ENCODE measurements around the gene LCN6. TPM values are rescaled to one million over a fixed set of nuclear protein-coding genes. Genes with fewer than 3 reads are reported as not detected.
A peak's percentile ranks its signal among the peaks of the same experiment; 100 is the strongest.
"Not testable (repeated sequence)": the region's sequence is repeated elsewhere in the genome, so short reads cannot be mapped to it uniquely, and the experiment has no call there.

The LCN6 gene
- total RNA-seq, 2 experiments from 2014 or later = not detected

- H3K4me1 ChIP-seq (ENCODE audit: insufficient read depth, low read length) = peaks cover 6% of the 10 kb centered on the region
- ATAC-seq (ENCODE audit: poor library complexity) (no peak), DNase-seq (no peak)
- H3K9me3 ChIP-seq (ENCODE audit: control insufficient read depth in 1 of 2, insufficient read depth in 1 of 2, low read length in 2 of 2) = no peaks in the 10 kb centered on the region
- CTCF ChIA-PET = interaction anchor here (1.1 kb wide), 1 partner anchor 20 kb away, joined by 3 read pairs; no protein-coding TSS in a partner anchor
- H3K4me3 Mint-ChIP-seq = no peak overlapping the region
- H3K27ac ChIP-seq (ENCODE audit: low read depth in 1 of 2, low read length in 2 of 2) = no peak overlapping the region
- no peaks in the 10 kb centered on the region for H3K9me3 Mint-ChIP-seq
- H3K36me3 Mint-ChIP-seq (ENCODE audit: low read depth) = no peaks in the 10 kb centered on the region
- no peak overlapping the region for H3K4me3 ChIP-seq (ENCODE audit: low read length)
- no peaks in the 10 kb centered on the region for H3K36me3 ChIP-seq (ENCODE audit: insufficient read depth, low read length)
- intact Hi-C loops (cut with DNase I, micrococcal nuclease) = no loop called here
- H3K4me1 Mint-ChIP-seq (ENCODE audit: low read depth) = no peaks in the 10 kb centered on the region
- POLR2A ChIA-PET = no interaction called here
- peaks cover 33% of the 10 kb centered on the region for H3K27me3 Mint-ChIP-seq
- peaks cover 12 to 19% of the 10 kb centered on the region in 2 experiments for H3K27me3 ChIP-seq (ENCODE audit: control insufficient read depth in 1 of 2, insufficient read depth in 2 of 2, low read length in 2 of 2)
- no peak for TF ChIP-seq CTCF (IDR thresholded peaks at IDR 0.05)
- no peak overlapping the region for H3K27ac Mint-ChIP-seq
These were observed 41.3 kb downstream of the LCN6 start for GRCh38 chr9:136707011-136707410.

DNA sequence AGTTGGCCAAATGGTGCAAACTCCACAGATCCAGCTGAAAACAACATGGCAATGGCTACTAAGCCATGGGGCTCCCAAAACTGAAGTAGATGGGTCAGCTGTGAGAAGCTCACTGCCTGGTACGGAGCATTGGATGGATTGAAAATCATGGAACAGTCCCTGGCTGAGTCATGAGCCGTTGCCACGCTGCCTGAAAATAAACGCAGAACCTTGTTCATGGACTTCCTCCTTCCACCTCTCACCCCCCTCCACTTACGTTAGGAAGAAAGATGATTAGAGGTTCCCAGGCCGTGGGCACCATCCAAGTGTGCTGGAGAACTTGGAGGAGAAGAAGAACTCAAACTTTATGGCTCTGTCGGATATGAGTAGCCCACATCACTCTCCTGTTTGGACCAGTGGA lies 42.8 kb downstream of the LCN6 start:
- intact Hi-C loops (cut with DNase I, micrococcal nuclease) = no loop called here
- no peak for TF ChIP-seq CTCF (IDR thresholded peaks at IDR 0.05)
- H3K9me3 Mint-ChIP-seq = no peaks in the 10 kb centered on the region

GRCh38 chr9:136704741-136705140 lies 43.6 kb downstream of the LCN6 start:
- CTCF ChIA-PET; POLR2A ChIA-PET; DNase-seq; H3K36me3 ChIP-seq (ENCODE audit: insufficient read depth, low read length); ATAC-seq (ENCODE audit: poor library complexity); H3K27ac ChIP-seq (ENCODE audit: low read depth in 1 of 2, low read length in 2 of 2); H3K27ac Mint-ChIP-seq; intact Hi-C loops (cut with DNase I, micrococcal nuclease); H3K36me3 Mint-ChIP-seq (ENCODE audit: low read depth); H3K4me3 ChIP-seq (ENCODE audit: low read length); H3K27me3 ChIP-seq (ENCODE audit: control insufficient read depth in 1 of 2, insufficient read depth in 2 of 2, low read length in 2 of 2); H3K9me3 Mint-ChIP-seq; H3K9me3 ChIP-seq (ENCODE audit: control insufficient read depth in 1 of 2, insufficient read depth in 1 of 2, low read length in 2 of 2); H3K4me3 Mint-ChIP-seq: not testable (repeated sequence)
- peaks cover 29% of the 10 kb centered on the region for H3K27me3 Mint-ChIP-seq
- peaks cover 11% of the 10 kb centered on the region for H3K4me1 Mint-ChIP-seq (ENCODE audit: low read depth)
- H3K4me1 ChIP-seq (ENCODE audit: insufficient read depth, low read length) = peaks cover 16% of the 10 kb centered on the region

More for the DNA sequence above, 42.8 kb downstream of the LCN6 start:
- DNase-seq (peak in 2 of 14 experiments; percentile 47 to 57), ATAC-seq (ENCODE audit: poor library complexity) (no peak)
- Histone ChIP-seq H3K27ac (ENCODE audit: low read depth in 1 of 2, low read length in 2 of 2) (no peak overlapping the region), H3K27me3 (ENCODE audit: control insufficient read depth in 1 of 2, insufficient read depth in 2 of 2, low read length in 2 of 2) (peaks cover 0 to 11% of the 10 kb centered on the region in 2 experiments), H3K9me3 (ENCODE audit: control insufficient read depth in 1 of 2, insufficient read depth in 1 of 2, low read length in 2 of 2) (no peaks in the 10 kb centered on the region), H3K4me1 (ENCODE audit: insufficient read depth, low read length) (peaks cover 11% of the 10 kb centered on the region), H3K36me3 (ENCODE audit: insufficient read depth, low read length) (no peaks in the 10 kb centered on the region), H3K4me3 (ENCODE audit: low read length) (no peak overlapping the region)
- Mint-ChIP-seq H3K4me1 (ENCODE audit: low read depth) (peaks cover 11% of the 10 kb centered on the region), H3K4me3 (no peak overlapping the region), H3K27me3 (peaks cover 29% of the 10 kb centered on the region), H3K36me3 (ENCODE audit: low read depth) (no peaks in the 10 kb centered on the region), H3K27ac (no peak overlapping the region)
- POLR2A ChIA-PET = no interaction called here
- CTCF ChIA-PET = no interaction called here

DNA sequence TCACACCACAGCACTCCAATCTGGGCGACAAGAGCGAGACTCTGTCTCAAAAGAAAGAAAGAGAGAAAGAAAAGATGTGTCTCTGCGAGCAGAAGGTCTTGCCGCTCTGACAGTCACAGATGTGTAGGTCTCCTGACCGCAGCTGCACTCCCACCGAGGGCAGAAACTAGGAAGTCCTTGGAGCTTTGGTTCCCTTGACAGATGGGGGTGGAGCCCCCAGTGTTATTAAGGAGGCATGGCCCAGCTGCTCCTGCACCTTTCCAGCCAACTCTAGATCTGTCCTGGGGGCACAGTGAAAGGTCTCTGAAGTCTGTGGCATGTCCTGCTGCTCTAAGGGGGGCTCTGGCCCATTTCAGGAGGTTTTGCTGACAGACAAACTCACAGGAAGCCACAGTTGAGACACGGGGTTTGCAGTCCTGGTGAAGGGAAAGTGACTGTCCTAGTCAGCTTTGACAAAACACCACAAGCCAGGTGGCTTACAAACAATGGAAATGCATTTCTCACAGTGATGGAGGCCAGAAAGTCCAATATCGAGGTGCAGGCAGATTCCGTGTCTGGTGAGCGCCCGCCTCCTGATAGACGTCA lies 45.0 kb downstream of the LCN6 start:
- Histone ChIP-seq H3K27ac (ENCODE audit: low read depth in 1 of 2, low read length in 2 of 2) (no peak overlapping the region), H3K4me3 (ENCODE audit: low read length) (no peak overlapping the region), H3K9me3 (ENCODE audit: control insufficient read depth in 1 of 2, insufficient read depth in 1 of 2, low read length in 2 of 2) (no peaks in the 10 kb centered on the region), H3K27me3 (ENCODE audit: control insufficient read depth in 1 of 2, insufficient read depth in 2 of 2, low read length in 2 of 2) (peaks cover 0 to 2% of the 10 kb centered on the region in 2 experiments), H3K36me3 (ENCODE audit: insufficient read depth, low read length) (no peaks in the 10 kb centered on the region), H3K4me1 (ENCODE audit: insufficient read depth, low read length) (peaks cover 16% of the 10 kb centered on the region)
- Mint-ChIP-seq H3K27me3 (peaks cover 28% of the 10 kb centered on the region), H3K4me1 (ENCODE audit: low read depth) (peaks cover 11% of the 10 kb centered on the region), H3K36me3 (ENCODE audit: low read depth) (no peaks in the 10 kb centered on the region), H3K4me3 (no peak overlapping the region), H3K27ac (no peak overlapping the region), H3K9me3 (no peaks in the 10 kb centered on the region)
- intact Hi-C loops (cut with DNase I, micrococcal nuclease) = no loop called here
- TF ChIP-seq CTCF (IDR thresholded peaks at IDR 0.05) = no peak
- POLR2A ChIA-PET = no interaction called here
- no peak for ATAC-seq (ENCODE audit: poor library complexity)
- no peak for DNase-seq
- CTCF ChIA-PET = interaction anchor here (3.0 kb wide), 1 partner anchor 24 kb away, joined by 13 read pairs; no protein-coding TSS in a partner anchor
